GM19395 (cell line): ENCODE results near the gene NUMB.

Experiments
- ATAC-seq: cut with Tn5 transposase; IDR thresholded peaks from one replicate; pipeline ENCODE4 v1.9.1; 2021; ENCODE audit warnings: mild to moderate bottlenecking, moderate library complexity; ENCODE audit not compliant: unreplicated experiment

NUMB gene

DNA sequence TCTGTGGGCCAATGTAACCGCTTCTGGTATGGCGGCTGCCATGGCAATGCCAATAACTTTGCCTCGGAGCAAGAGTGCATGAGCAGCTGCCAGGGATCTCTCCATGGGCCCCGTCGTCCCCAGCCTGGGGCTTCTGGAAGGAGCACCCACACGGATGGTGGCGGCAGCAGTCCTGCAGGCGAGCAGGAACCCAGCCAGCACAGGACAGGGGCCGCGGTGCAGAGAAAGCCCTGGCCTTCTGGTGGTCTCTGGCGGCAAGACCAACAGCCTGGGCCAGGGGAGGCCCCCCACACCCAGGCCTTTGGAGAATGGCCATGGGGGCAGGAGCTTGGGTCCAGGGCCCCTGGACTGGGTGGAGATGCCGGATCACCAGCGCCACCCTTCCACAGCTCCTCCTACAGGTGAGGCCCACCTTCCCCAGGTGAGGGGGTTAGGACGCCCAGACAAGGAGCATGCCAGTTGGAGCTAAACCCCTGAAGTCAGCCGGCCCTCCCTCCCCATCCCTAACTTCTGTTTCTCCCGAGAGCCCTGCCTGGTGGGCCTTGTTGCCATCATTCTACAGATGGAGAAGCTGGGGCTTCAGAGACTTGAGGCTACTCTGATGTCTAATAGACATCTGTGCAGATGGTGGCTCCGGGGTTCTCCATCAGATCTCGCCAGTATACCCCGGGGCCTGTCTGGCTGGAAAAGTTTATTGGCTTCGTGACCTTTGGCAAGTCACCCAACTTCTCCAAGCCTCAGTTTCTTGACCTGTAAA is 195.7 kb downstream of the NUMB start:
- no peak for ATAC-seq

DNA sequence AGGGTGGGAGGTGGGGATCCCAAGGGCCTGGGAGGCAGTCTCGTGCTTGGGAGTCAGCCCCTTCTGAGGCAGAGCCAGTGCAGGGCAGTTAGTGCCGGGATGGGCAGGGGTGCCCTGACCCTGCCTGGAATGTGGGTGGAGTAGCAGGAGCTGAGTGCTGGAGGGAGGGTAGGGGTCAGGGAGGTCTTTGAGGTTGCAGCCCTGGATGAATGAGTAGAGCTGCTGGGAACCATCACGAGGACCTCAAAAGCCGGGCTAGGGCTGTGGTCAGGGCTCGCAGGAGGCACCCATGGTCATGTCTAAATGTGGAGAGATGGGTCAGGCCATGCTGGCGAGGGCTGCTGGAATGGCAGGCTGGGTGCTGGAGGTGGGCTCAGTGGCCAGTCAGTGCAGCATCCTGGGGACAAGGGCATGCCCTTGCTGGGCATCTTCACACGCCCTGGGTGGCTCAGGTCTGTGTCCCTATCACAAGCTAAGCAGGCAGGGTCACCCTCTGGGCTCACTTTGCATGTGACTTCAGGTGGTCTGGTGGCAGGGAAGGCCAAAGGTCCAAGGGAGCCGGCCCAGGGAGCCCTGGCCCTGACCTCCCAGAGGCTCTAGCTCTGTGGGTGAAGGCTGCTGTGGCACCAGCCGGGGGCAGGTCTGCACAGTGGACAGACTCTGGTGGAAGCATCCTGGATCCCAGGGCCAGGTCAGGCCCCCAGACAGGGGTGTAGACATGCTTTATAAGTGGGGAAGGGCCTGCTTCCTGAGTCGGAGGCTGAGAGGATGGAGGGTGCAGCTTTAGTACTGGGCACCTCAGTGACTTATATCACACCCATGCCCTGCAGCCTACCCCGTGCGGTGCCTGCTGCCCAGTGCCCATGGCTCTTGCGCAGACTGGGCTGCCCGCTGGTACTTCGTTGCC is 196.6 kb downstream of the NUMB start:
- no peak for ATAC-seq

- no peak for ATAC-seq
Observed at GRCh38 chr14:73261075-73261474, 197.3 kb downstream of the NUMB start.

DNA sequence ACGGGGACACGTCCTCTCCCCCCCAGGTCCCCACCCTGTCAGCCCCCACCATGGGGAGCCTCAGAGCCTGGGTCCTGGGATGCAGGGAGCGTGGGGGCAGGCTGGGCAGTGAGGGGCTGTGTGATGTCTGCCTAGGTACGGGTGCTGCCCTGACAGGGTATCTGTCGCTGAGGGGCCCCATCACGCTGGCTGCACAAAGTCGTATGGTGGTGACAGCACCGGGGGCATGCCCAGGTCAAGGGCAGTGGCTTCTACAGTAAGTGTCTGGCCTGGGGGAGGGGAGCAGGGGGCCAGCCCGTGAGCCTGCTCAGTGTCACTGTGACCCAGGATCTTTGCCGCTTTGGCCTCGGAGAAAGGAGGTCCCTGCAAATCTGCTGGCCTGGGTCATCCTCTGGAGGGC is 197.8 kb downstream of the NUMB start:
- ATAC-seq: no peak

DNA sequence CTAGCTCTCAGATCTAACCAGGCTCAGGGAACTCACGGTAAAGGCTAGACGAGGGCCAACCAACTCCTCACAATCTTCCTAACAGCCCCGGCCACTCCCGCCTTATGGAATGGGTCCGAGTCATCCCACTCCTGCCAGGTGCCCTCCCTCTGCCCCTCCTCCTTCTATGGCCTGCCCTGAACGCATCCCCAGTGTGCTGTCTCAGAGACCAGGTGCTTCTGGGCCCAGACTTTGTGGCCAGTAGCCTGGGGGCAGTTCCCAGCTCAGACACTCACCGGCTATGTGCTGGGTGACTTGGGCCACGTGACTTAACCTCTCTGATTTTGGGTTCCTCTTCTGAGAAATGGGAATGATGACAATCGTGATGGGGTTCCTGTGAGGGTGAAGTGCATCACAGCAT is 198.5 kb downstream of the NUMB start:
- ATAC-seq: no peak

DNA sequence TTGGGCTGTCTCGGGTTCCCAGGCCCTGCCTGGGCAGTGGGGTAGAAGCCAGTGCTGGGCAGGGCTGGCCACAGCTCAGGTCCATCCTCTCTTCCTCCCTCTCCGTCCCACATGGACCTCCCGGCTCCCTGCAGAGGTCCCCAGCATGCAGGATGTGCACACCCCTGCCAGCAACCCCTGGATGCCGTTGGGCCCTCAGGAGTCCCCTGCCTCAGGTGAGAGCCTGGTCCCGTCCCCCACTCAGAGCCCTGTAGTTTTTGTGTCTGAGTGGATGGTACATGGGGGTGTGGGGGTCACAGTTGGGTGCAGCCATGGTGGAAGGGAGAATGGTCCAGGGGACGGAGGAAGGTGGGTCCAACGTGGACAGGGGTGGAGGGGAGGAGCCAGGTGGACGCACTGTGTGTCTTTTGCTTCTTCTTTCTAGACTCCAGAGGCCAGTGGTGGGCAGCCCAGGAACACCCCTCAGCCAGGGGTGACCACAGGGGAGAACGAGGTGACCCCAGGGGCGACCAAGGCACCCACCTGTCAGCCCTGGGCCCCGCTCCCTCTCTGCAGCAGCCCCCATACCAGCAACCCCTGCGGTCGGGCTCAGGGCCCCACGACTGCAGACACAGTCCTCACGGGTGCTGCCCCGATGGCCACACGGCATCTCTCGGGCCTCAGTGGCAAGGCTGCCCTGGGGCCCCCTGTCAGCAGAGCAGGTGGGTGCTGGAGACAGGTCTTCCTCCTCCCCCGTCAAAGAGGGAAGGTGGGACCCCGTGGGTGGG is 199.3 kb downstream of the NUMB start:
- no peak for ATAC-seq

- no peak for ATAC-seq
Observed at GRCh38 chr14:73258076-73258475, 200.3 kb downstream of the NUMB start.

GRCh38 chr14:73255693-73256225 is 202.6 kb downstream of the NUMB start:
- ATAC-seq: no peak

DNA sequence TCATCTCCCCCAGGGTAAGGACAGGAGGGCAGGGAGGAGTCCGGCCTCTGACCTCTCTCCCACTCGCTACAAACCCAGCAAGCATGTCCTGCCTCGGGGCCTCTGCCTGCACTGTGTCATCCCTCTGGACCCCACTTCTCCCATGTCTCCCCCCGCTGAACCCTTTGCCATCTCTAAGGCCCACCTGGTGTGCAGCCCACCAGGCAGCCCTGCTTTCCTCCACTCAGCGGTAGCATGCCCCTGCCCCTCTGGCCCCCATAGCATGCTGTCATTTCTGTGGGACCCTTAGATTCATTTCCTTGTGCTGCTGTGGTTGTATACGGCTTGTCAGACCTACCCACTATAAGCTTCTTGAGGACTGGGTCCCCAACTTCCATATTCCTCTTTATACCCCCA is 203.3 kb downstream of the NUMB start:
- no peak for ATAC-seq

GRCh38 chr14:73254247-73255004 is 203.9 kb downstream of the NUMB start:
- ATAC-seq: no peak

GRCh38 chr14:73253721-73254120 is 204.6 kb downstream of the NUMB start:
- no peak for ATAC-seq

- ATAC-seq: no peak
Observed at GRCh38 chr14:73253323-73253610, 205.1 kb downstream of the NUMB start.

DNA sequence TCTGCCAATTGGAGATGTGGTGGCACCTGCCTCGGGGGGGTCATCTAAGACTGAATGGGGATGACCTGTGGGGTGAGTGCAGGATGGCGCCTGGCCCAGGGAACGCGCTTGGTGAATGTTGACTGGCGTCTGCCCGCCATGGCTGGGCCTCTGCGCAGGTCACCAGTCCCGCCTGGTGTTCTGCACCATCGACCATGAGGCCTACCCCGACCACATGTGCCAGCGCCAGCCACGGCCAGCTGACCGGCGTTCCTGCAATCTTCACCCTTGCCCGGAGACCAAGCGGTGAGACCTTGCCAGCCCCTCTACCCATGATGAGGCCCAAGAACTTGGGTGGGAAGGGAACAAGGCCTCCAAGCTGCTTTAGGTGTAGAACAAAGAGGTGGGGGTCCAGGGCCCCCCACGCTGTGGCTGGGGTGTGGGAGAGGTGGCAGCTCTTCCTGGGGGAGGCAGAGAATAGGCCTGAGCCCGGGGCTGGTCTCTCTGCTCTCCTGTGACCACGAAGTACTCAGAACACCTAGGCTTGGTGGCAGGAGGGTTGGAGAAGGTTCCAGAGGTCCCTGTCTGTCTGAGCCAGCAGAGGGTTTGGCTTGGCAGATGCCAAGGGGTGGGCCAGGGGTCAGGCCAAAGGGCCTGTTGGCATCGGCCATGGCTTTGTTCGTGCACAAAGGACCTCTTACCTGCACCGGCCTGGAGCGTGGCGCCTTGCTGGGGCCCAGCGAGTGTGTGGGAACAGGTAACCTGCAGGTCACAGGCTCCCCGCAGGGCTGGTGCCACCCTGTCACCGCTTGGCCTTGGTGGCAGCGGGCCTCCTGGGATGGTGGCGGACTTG is 205.6 kb downstream of the NUMB start:
- no peak for ATAC-seq

DNA sequence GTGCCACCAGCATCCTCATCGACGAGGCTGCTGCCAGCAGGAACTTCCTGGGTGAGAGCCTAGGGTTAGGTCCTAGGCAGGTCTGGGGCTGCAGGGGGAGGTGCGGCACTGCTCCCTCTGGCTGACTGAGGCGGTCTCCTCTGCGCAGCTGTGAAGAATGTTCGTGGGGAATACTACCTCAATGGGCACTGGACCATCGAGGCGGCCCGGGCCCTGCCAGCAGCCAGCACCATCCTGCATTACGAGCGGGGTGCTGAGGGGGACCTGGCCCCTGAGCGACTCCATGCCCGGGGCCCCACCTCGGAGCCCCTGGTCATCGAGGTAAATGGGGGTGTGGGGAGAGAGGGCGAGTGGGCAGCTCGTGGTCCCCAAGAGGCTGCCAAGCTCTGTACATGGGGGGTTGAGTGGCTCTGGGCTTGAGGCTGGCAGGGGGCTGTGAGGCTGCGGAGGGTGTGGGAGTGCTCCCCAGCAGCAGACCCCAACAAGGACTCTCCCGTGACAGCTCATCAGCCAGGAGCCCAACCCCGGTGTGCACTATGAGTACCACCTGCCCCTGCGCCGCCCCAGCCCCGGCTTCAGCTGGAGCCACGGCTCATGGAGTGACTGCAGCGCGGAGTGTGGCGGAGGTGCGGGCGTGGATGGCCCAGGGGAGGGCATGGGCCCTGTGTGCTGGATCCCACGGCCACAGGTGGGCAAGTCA is 206.7 kb downstream of the NUMB start:
- ATAC-seq: no peak

- no peak for ATAC-seq
Observed at GRCh38 chr14:73250781-73251500, 207.4 kb downstream of the NUMB start.

- ATAC-seq: no peak
Observed at GRCh38 chr14:73250317-73250713, 208.0 kb downstream of the NUMB start.

GRCh38 chr14:73249564-73250316 is 208.6 kb downstream of the NUMB start:
- no peak for ATAC-seq

- ATAC-seq: no peak
Observed at GRCh38 chr14:73249108-73249507, 209.2 kb downstream of the NUMB start.
